ENCODE measurements around the gene CDH8. TPM values are rescaled to one million over a fixed set of nuclear protein-coding genes. Genes with fewer than 3 reads are reported as not detected.

Gene CDH8
- 0.35 and 0.43 TPM in 2 replicates for total RNA-seq

DNA sequence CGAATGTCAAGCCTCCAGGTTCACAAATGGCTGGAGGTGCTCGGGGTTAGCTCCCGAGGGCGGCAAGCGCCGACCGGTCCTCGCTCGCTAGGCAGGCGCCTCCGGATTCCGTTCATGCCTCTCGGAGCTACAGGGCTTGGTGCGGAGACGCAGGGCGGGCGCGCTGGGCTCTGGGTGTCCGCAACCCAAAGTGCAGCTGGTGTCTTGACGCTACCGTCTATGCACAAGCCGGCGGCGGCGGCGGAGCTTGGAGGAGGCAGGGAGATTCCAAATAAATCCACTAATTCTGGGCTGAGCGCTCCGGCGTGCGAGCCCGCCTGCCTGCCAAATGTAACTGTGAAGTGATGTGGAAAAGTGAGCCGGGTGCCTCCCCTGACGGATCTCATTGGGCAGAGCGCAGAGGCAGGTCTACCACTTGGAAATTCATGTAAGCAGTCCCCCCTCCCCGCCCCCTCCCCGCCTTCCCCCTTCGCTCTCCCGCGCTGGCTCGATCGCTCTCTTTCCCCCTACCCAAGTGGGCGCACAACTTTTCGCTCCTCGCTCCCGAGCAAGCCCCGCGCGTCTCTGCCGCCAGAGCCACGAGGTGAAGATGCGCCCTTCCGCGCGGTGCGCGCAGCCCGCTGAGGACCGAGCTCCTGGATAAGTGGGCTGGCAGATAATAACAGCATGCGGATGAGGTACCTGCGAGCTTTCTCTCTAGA, at the start of gene CDH8:
TSS of gene CDH8 (minus strand) at position 338 of the 701 bp plus-strand sequence. CDS start 15,035 bp downstream, outside the sequence.
- H3K4me3 ChIP-seq (ENCODE audit: low read depth, low read length) = no peak within 1 kb of the TSS
- DNase-seq (ENCODE audit: low read depth) = no peak
- TF ChIP-seq CTCF (conservative IDR thresholded peaks at IDR 0.05; ENCODE audit: low read depth, low read length) = no peak

DNA sequence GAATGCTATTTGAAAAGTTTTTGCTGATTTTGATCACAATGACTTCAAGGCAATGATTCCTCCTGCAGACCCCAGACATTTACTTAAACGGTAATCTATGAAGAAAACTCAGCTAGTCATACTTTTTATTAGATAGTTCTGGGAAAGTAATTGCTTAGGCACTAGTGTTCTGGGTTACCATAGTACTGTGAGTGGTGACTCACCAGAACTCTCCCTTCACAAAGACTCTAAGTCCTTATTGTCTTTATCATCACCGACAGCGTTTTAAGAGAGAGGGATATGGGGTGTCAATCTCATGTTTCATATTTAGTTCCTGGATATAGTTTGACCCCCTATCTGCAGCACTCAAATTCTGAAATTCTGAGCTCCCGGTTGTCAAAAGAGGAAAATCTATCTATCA, 43.0 kb upstream of the CDH8 start:
- no peak for TF ChIP-seq CTCF (conservative IDR thresholded peaks at IDR 0.05; ENCODE audit: low read depth, low read length)
- DNase-seq (ENCODE audit: low read depth) = no peak
- no peak overlapping the region for H3K4me3 ChIP-seq (ENCODE audit: low read depth, low read length)

- H3K4me3 ChIP-seq (ENCODE audit: low read depth, low read length) = no peak overlapping the region
- TF ChIP-seq CTCF (conservative IDR thresholded peaks at IDR 0.05; ENCODE audit: low read depth, low read length) = peak; percentile 17
- no peak for DNase-seq (ENCODE audit: low read depth)
Observed at GRCh38 chr16:62077998-62078397, 41.8 kb upstream of the CDH8 start.

DNA sequence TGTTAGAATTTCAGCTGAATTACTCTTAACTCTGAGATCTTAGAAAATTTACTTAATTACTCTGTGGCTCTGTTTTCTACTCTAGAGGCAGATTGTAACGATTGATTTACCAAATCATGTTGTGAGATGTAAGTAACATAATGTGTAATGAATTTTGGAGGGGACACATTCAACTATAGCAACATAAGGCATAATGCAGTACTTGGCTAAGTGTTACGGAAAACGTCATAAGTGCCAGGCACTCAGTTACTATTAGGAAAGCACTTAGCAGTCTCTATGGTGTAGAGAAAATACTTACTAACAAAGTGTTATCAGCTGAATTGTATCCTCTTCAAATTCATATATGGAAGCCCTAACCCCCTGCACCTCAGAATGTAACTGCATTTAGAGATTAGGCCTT, 40.6 kb upstream of the CDH8 start:
- H3K4me3 ChIP-seq (ENCODE audit: low read depth, low read length) = no peak overlapping the region
- TF ChIP-seq CTCF (conservative IDR thresholded peaks at IDR 0.05; ENCODE audit: low read depth, low read length) = no peak
- no peak for DNase-seq (ENCODE audit: low read depth)

DNA sequence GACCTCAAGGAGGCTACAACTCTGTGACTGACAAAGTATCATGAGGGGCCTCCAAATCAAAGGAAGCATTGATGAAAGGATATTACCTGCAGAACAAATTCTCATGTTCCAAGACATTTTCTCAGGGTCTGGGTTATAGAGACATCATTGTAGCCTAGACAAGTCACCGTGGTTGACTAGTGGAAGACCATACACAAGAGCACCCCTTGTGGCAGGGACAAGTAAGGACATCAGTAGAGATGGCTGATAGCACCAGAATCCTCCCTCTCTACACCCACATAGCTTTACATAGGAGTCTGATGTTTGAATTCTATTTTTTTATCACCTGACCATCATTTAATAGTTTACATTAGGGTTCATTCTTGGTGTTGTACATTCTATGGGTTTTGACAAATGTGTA, 32.5 kb upstream of the CDH8 start:
- no peak for DNase-seq (ENCODE audit: low read depth)
- H3K4me3 ChIP-seq (ENCODE audit: low read depth, low read length) = no peak overlapping the region
- TF ChIP-seq CTCF (conservative IDR thresholded peaks at IDR 0.05; ENCODE audit: low read depth, low read length) = no peak

DNA sequence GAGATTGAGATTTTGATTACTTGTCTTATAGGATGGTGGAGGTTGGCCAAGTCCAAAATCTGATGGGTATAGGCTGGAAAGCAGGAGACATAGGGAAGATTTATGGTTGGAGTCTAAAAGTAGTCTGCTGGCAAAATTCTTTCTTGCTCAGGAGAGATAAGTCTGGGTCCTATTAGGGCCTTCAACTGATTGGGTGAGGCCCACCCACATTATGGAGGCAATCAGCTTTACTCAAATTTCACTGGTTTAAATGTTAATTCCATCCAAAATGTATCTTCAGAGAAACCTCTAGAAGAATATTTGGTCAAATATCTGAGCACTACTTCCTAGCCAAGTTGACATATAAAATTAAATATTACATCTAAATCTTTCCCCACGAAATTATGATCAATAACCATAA, 31.7 kb upstream of the CDH8 start:
- H3K4me3 ChIP-seq (ENCODE audit: low read depth, low read length) = no peak overlapping the region
- TF ChIP-seq CTCF (conservative IDR thresholded peaks at IDR 0.05; ENCODE audit: low read depth, low read length) = no peak
- DNase-seq (ENCODE audit: low read depth) = no peak

- DNase-seq (ENCODE audit: low read depth) = no peak
- H3K4me3 ChIP-seq (ENCODE audit: low read depth, low read length) = no peak overlapping the region
- no peak for TF ChIP-seq CTCF (conservative IDR thresholded peaks at IDR 0.05; ENCODE audit: low read depth, low read length)
Observed at GRCh38 chr16:62067182-62067581, 30.9 kb upstream of the CDH8 start.

All from epithelial cell of proximal tubule (primary cell).